ENCODE data around the gene LRMDA.

LRMDA gene

DNA sequence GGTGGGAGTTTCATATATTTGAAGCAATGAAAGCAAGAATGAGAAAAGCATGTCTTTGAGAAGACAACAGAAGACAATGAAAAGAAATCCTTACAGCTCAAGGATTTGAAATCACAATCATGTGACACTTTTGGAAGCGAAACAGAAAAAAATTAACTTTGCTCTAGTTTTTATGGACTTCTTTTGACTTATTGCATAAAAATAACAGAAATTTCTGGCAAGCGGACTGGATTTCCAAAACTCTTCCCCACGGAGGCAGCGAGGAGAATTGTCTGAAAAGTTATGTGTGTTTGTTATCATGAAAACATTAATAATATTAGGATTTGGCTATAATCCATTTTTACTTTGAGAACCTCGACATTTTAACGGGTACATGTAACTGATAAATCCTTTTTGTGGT is 223.3 kb downstream of the LRMDA start:
- in situ Hi-C loops (cut with MboI; ENCODE audit: low sequenced_read_pairs) = no loop called here

DNA sequence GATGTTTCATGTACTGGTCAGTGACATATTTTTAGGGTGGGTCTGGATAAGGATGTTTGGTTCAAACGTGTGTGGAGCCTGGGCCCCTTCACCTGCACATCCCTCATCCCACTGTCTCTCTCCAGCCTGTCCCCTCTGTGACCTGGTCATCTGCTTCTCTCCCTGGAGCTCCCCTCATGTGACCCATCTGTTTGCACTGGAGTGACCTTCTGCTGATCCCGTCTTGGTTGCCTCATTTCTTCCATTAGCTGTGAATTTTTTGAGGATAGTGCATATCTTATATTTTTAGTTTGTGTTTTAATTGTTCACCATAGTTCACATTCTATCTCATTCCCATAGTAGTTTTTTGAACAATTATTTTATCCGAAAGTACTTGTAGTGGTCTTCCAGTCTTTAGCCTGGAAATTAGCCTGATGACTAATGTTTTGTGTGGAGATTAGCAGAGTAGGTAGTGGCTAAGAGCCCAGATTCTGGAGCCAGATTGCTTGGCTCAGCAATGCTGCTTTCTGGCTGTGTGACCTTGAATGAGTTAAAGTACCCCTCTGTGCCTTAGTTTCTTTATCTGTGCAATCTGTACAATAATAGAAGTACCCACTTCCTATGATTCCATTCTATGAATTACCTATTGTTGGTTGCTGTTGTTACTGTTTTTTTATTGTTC is 224.5 kb downstream of the LRMDA start:
- in situ Hi-C loops (cut with MboI; ENCODE audit: low sequenced_read_pairs) = no loop called here

DNA sequence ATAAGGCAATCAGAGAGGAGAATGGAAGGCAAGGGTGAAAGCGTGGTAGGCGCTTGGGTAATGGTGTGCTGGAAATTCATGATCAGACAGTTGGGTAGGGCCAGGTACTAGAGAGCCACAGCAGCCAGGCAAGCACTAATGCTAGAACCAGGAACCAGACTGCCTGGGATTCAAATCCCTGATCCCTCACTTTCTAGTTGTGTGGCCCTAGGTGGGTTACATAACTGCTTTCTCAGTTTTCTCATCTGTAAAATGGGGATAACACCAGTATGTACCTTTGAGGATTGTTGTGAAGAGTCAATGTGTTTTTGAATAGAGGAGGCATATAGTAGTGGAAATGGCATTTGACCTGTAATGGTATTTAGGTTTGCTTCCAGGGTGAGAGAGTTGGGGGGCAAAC is 225.9 kb downstream of the LRMDA start:
- in situ Hi-C loops (cut with MboI; ENCODE audit: low sequenced_read_pairs) = no loop called here

DNA sequence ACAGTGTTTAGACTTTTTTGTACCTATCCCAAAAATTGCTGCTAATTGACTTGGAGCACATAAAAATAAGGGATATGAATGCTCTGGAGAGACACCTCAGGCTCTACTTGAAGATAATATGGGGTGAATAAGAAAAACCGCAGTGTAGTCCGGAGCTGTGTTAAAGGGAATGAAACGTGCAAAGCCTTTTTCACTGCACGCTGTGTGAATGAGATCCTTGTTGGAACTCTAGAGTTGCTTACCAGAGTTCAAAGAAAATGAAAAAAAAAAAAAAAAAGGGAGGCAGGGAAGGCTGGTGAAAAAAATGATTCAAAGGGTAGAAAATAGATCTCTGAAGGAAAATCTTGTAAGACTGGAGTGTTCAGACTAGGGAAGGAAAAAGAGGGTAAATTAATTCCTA is 226.6 kb downstream of the LRMDA start:
- in situ Hi-C loops (cut with MboI; ENCODE audit: low sequenced_read_pairs) = no loop called here

DNA sequence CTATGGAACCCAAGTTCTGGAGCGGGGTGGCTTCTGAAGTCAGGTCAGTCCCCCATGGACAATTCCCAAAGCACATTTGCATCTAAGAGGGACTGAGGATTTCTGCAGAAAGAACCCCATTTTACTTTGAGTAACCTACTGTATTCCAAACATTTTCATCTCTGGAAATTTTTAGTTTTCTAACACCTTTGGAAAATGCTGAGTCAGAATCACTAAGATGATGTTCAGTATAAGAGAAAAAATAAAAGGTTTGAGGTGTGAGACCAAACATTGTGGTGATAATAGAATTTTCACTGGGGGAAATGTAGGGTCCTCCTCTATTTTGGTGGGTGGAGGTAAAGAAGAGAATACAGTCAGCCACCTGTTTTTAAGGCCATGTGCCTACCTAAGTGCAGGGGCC is 227.1 kb downstream of the LRMDA start:
- in situ Hi-C loops (cut with MboI; ENCODE audit: low sequenced_read_pairs) = no loop called here

DNA sequence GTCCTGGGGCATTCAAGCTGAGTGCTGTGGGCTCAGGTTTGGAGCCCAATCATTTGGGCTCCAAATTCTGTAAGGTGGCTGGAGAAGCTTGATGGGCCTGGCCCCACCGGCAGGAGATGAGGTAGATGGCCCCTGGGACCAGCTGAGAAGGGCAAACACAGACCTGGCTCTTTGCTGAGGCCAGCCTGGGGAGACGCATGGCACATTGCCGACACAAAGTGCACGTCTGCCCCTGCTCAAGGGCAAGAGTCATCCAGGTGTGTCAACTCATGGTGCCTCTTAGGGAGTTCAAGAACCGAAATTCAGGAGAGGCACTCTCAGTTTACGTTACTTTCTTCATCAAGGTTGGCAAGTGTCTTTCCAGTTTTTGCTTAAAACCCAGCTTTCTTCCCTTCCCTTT is 227.5 kb downstream of the LRMDA start:
- in situ Hi-C loops (cut with MboI; ENCODE audit: low sequenced_read_pairs) = no loop called here

DNA sequence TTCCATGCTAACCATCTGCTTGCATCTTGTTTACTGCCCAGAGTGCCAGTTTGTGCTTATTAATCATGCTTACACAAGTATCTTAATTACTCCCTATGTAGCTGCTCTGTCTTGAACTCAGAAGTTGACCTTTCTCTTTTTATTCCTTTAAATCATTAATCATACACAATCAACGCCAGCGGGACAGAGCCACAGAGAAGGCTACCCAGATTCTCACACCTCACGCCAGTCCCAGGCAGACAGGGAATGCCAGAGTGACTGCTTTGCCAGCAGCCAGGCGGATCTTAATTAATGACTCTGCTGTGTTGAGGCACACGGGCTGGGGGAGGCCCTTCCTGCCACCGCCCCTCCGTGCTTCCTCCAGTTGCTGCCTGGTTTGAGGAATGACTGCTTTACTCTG is 229.4 kb downstream of the LRMDA start:
- in situ Hi-C loops (cut with MboI; ENCODE audit: low sequenced_read_pairs) = no loop called here

DNA sequence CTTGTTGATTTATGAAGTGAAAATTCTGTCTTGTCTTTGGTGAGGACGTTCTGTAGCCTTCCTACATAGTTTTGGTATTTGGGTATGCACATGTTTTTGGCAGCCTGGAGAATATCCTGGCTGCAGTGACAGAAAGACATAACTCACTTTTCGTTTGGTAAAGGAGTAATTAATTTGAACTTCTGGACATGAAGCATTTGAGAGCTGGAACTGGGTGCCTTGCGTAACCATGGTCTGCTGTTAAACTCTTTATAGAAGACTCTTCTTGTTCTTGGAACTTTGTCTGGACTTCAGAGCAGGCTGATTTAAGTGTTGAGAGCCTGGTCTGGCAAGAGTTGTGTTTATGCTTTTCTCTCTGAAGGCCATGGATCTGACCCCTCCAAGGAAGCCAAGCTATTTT is 231.3 kb downstream of the LRMDA start:
- in situ Hi-C loops (cut with MboI; ENCODE audit: low sequenced_read_pairs) = no loop called here

DNA sequence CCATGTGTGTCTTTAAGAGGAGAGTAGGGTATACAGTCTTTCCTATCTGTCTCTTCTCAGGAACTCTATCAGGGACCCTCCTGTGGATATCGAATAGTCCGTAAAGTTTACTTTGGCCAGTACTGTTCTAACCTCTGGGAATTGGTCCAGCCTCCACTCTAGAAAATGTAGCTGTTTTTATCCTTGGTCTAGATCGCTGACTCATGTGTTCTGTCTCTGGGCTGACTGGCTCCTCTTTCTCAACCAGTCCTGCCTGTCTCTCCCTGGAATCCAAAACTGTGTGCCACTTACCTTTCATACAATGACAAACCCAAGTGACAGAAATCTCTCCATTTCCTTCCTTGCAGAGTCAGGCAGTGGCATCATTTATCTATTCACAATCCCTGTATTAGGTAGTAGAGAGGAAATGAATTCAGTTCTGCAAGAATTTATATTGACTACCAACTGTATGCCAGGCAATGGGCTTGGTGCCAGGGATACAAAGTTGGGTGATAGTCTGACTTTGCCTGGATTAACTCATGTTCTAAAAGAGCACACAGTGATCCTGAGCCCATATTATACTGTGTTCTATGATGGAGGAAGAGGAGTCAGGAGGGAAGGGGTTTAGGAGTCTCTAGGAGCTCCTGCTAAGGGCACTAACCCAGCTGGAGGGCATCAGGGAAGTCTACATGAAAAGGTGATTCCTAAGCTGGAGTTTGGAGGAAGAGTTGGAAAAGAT is 232.7 kb downstream of the LRMDA start:
- in situ Hi-C loops (cut with MboI; ENCODE audit: low sequenced_read_pairs) = no loop called here

DNA sequence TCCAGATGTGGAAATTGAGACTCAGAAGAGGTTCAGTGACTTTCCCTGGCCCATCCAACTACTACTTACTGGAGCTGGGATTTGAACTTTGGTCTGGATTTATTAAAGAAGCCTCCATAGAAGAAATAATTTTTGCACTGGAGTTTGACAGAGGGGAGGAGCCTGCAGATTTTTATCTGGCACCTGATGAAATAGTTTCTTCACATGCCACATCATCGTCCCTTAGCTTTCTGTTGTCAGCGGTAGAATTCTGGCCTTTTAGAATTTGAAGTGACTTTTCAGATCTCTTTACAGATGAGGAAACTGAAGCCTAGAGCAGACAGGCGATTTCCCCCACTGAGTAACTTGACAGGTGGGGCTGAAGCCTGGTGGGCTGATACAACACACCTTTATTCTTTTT is 233.5 kb downstream of the LRMDA start:
- in situ Hi-C loops (cut with MboI; ENCODE audit: low sequenced_read_pairs) = no loop called here

DNA sequence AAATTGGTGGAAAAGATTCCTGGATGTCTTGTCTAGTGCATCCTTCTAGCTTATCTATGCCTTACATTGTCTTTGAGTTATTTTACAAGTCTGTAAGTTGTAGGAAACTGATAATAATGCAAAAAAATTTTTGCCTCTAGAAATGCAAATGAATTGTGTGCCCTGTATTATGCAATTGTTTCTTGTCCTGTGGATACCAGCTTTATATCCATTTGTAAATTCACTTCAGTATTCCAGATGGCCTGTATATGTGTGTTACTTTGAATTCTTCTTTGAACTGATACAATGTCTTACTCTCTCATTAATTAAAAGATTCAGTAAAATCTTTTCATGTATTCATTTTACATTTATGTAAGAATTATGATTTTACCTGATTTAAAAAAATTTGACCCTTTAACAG is 234.3 kb downstream of the LRMDA start:
- in situ Hi-C loops (cut with MboI; ENCODE audit: low sequenced_read_pairs) = no loop called here

DNA sequence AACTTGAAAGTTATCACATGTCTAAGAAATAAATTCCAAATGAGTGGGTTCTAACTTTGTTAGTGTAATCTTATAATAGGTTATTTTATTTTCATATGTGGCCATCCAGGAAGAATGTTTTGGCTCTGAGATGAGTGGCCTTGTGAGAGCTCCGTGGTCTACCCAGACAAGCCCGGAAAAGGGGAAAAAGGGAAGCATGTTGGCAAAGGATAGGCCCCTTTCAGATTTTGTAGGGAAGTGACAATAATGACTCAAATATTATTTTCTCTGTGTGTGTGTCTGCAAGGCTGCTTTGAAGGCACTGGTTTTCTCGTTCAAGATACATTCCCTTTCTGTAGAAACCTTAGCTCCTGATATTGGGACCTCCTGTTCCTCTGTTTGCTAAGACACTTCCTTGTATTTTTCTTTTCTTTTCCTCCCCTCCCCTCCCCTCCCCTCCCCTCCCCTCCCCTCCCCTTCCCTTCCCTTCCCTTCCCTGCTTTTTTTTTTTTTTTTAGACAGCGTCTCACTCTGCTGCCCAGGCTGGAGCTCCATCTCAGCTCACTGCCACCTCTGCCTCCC is 240.8 kb downstream of the LRMDA start:
- in situ Hi-C loops (cut with MboI; ENCODE audit: low sequenced_read_pairs) = no loop called here

DNA sequence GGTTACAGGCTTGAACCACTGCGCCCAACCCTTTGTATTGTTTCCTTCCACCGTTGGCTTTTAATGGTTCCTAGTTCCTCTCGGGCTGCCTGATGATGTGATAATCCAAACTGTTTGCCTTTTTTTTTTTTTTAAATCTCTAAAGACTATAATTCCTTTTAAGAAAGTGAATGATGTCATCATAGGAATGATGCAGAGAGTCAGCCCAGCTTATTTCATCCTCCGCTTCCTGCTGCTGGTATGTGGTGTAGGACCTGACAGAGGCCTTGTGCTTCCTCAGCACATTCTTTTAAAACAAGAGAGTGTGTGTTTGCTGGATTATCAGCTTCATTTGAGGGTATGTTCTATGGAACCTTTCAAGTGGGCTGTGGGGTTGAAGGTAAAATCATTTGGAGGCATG is 241.4 kb downstream of the LRMDA start:
- in situ Hi-C loops (cut with MboI; ENCODE audit: low sequenced_read_pairs) = no loop called here

DNA sequence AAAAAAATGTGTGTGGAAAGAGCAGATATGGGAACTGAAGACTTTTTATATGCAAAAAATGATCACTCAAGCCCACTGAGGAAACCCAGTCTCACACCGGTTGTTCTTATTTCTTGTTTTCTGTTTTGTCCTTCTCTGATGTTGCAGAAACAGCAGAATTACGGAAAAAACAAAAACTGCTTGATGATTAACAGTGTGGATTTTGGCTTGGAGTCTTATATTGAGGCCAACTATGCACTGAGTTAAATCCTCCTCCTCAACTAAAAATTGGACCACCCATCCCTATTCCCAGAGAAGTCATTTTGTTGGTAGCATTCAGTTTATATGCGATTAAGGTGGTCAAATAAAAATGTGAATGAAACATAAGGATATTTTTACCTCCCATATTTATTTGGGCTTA is 246.1 kb downstream of the LRMDA start:
- in situ Hi-C loops (cut with MboI; ENCODE audit: low sequenced_read_pairs) = no loop called here

DNA sequence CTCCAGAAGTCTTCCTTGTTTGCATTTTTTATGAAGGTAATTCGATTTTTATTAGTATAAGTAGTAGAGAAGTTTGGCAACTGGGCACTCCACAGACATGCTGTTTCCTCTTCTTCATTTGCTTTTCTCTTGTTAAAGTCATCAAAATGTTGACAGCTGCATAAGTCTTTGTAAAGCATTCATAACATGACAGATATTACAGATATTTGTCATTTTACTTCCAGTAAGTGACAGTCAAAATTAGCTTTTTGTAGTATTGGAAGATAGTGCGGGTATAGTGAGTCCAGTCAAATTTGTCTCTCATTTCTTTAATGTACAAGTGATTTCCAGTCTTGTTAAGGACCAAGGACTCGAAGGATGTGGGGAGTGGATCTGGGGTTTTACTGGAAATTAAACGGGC is 247.1 kb downstream of the LRMDA start:
- in situ Hi-C loops (cut with MboI; ENCODE audit: low sequenced_read_pairs) = no loop called here

DNA sequence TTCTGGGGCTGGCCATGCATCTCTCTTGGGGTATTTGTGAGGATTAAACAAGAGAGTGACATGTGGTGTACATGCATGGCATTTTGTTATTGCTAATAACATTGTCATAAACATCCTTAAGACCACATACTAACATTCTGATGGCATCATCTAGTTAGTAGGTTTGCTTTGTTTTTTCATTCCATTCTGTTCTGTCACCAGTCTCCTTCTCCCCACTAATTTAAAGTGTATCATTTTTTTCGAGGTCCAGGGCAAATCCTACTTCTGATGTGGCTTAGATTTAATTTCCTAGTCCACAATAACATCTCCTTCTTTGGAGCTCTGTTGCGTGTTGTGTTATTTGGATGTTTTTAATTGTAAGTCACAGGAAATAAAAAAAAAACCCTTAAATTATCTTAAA is 248.1 kb downstream of the LRMDA start:
- in situ Hi-C loops (cut with MboI; ENCODE audit: low sequenced_read_pairs) = no loop called here

DNA sequence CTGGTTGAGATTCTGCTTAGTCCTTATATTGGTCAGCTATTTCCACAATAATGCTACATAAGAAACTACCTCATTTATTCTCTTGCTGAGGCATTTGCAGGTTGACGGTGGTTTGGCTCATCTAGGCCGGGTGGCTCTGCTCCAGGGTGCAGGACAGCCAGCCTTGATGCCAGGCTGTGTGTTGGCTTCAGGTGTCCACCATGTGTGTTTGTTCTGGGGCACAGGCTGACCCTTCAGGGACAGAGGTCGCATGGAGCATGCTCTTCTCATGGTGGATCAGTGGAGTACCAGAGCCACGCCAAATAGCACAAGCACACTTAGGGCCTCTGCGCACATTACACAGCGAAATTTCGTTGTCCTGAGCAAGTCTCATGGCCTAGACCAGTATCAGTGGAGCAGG is 249.9 kb downstream of the LRMDA start:
- in situ Hi-C loops (cut with MboI; ENCODE audit: low sequenced_read_pairs) = no loop called here

DNA sequence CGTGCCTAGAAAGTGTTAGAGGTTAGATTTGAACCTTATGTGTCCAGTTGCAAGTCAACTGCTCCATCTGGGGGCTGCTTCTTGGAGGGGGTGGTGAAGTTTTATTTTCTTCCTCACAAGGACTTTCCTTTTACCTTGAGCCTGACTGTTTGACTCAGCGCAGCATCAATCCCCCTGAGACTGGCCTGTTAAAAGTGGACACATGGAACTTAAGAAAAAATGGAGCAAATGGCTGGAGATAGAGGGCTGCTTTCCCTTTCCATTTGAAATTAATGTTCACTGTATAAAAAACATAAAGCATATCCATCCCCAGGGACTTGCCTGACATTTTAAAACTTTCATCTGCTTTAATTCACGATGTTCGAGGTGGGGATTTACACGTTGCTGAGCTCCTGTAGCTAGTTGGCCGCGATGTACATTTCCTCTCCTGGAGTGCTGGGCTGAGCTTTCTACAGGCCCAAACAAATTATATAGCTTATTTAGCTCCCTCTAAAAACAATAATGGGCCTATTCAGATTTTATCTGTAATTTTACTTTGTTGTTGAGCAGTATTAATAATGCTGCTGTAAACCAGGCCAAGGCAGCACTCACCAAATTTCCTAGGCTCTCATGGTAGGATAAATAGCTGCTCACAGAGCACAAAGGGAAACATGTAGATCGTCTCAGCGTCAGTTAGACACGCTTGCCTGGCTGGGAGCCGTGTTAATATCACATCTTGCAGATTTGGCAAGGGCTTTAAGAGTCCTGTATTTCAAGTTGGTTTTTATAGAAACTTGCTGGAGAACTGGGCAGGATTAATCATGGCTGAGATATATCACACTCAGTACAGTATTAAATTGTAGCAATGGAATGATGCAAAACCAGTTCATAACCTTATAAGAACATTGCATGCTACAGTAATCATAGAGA is 251.5 kb downstream of the LRMDA start:
- in situ Hi-C loops (cut with MboI; ENCODE audit: low sequenced_read_pairs) = no loop called here

DNA sequence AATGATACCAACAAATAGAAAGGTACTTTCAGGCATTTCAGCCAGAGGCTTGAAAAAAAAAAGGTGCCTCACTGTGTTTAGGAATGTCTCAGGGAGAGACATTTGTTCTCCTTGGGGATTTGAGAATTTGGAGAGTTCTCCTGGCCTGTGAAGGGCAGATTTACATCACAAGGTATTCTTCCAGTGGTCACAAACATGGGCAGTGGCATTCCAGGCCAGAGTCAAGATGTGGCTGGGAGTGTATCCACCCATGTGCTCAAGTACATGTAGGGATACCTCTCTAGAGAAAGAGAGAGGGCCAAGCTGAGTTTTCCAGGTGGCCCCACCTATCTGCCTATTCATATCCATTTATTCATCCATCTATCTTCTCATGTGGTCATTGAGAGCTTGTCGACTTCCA is 253.8 kb downstream of the LRMDA start:
- in situ Hi-C loops (cut with MboI; ENCODE audit: low sequenced_read_pairs) = no loop called here

DNA sequence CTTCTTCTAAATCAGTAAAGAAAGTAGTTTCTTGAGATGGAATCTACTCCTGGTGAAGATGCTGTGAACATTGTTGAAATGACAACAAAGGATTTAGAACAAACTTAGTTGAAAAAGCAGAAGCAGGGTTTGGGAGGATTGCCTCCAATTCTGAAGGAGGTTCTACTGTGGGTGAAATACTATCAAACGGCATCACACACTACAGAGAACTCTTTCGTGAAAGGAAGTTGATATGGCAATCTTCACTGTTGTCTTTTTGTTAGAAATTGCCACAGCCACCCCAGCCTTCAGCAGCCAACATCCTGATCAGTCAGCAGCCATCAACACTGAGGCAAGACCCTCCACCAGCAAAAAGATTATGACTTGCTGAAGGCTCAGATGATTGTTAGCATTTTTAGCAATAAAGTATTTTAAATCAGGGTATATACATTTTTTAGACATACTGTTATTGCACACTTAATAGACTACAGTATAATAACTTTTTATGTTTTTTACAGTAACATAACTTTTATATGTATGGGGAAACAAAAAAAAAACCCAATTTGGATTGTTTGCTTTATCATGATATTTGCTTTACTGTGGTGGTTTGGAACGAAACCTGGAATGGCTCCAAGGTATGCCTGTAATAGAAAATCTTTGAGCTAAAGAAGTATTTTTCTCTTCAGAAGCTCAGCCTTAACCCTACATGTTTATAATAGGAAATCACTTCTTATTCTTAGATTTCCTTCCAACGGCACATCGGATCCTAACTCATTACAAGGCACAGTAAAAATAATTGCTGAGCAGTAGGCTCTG is 257.3 kb downstream of the LRMDA start:
- in situ Hi-C loops (cut with MboI; ENCODE audit: low sequenced_read_pairs) = no loop called here

DNA sequence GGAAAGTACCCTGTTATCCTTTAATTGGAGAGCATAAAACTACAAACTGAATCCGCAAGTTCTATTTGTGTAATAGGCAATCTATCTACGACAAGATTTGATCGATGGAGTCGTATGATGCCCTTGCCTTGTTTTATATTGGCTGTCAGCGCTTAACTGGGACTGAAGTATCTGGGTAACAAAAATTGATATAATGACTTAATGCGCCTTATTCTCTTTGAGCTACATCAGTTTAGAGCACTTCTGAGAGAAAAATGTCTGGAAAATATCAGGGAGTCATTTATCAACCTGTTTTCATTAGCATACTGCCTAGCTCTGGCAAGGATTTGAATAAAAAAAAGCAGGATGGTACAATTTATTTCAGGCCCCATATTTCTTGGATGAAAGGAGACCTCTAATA is 262.1 kb downstream of the LRMDA start:
- in situ Hi-C loops (cut with MboI; ENCODE audit: low sequenced_read_pairs) = no loop called here
